Inferior parietal cortex (tissue), 1 donor: ENCODE data around the gene KAT6B.
"Not testable (repeated sequence)": the region's sequence is repeated elsewhere in the genome, so short reads cannot be mapped to it uniquely, and the experiment has no call there.

ENCODE experiments used
- DNase-seq: peaks from one replicate; pipeline ENCODE4 v3.0.0-alpha.2; 2016; ENCODE audit errors: extremely low spot score

The KAT6B gene

DNA sequence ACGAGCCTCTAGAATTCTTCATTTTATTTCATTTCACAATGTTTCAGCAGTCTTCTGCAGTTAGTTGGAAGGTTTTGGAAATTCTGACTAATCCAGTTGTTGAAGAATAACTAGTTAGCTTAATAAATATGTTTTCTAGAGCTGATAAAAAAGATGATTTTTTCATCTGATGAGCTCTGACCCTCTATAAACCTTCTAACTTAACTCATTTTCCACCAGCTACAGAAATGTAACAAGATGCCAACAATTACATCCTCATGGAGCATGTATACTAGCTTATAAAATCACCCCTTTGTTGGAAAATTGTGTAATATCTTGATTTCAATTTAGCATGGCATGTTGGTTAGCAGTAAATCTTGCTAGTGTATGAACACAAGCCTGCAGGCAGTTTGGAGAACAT lies 33.1 kb downstream of the KAT6B start:
- no peak for DNase-seq

DNA sequence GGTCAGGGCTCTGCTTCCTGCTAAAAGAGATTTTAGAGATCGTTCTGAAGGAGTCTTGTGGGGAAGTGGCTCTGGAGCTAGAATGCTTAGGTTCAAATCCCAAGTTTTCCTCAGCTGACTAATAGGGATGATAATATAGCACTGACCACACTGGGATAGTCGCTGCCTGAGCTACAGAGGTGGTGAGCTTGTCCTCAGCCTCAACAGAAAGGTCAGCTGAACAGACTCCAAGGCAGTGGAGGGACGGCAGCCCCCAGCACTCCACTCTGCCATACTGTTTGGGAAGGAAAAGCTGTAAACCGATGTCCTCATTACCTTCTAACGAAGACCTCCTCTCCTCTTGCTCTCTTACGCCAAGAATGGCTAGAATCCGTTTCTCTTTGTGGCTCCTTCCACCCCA lies 36.2 kb downstream of the KAT6B start:
- DNase-seq, result no peak

DNA sequence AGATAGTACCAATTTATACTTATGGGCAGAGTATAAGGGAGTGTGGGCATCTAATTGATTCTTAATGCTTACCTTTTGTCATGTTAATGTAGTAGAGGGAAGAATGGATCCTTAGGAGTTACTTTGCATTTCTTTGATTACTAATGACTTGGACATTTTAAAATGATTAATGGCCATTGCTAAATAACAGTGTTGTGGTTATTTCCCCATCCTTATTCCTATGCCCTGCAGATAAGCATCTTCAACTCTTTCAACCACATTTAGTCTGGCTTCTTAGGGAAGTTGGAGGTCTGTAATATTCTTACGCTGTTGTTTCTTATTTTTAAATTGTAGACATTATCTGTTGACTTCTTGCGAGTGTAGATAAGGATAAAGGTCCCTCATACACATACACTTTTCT lies 37.2 kb downstream of the KAT6B start:
- no peak for DNase-seq

DNA sequence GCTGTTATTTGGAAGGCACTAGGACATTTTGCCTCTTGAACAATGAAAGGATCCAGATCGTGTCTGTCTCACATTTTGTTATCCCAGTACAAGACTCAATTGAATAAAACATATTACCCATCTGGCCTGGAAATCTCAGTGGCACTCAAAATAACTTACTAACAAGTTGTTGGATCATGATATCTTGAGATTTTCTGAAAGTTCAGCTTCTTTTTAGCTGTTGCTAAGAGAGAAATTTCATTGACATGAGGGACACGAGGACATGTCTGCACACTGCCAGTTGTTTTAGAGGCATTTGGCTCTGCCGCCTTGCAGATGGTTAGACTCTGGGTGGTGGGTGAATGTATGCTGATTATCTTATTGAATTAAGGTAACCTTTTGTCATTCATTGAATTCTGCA lies 41.0 kb downstream of the KAT6B start:
- no peak for DNase-seq

DNA sequence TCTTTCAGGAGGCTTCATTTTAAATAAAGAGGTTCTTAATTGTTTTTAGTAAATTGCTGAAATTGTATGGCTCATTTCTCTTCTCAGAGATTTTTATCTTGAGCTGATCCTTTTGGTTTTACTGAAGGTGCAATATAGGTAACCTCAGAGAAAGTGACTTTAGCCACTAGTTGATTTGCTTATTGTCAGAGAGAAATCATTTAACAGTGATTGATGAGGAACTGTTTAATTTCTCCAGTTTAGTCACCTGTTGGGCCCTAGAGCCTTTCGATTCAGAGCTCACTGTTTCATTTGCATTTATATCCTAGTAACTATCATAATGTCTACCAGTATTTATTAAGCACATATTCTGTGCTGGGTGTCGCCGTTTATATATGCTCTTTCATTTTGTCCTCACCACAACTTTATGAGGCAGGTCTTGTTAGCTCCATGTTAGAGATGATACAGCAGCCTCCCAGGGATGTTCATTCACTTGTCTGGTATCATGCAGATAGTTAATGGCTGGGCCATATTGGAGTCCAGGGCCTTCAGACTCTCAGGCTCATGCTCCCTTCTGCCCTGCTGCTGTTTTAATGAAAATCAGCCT lies 42.1 kb downstream of the KAT6B start:
- DNase-seq, result no peak

DNA sequence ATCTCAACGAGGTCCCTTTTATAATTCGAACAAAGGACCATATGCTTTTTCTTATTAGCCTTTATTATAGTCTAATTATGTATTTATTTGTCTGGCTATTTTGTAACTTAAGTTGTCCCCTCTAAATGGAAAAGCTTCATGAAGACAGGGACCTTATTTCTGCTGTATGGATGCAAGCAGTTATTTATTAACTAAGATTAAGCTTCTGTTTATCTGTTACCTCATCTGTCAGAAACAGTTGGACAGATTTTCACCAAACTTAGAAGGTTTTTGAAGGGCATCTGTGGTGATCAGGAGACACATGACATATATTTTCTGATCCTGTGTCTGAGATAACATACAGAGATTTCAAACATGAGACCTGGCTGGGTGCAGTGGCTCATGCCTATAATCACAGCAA lies 43.2 kb downstream of the KAT6B start:
- no peak for DNase-seq

DNA sequence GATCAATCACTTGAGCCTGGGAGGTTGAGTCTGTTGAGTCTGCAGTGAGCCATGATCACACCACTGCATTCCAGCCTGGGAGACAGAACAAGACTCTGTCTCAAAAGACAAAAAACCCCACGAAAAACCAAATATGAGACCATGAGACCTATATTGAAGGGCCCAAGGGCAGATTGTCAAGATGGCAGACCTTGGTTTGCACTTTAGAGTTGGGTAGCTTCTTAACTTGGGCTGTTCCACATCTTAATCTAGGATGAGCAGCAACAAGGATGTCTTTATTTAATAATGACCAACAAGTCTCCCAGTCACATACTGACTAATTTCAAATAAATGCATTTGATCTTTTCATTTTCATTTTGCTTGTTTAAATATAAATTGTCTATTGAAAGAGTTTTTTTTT lies 43.8 kb downstream of the KAT6B start:
- no peak for DNase-seq

DNA sequence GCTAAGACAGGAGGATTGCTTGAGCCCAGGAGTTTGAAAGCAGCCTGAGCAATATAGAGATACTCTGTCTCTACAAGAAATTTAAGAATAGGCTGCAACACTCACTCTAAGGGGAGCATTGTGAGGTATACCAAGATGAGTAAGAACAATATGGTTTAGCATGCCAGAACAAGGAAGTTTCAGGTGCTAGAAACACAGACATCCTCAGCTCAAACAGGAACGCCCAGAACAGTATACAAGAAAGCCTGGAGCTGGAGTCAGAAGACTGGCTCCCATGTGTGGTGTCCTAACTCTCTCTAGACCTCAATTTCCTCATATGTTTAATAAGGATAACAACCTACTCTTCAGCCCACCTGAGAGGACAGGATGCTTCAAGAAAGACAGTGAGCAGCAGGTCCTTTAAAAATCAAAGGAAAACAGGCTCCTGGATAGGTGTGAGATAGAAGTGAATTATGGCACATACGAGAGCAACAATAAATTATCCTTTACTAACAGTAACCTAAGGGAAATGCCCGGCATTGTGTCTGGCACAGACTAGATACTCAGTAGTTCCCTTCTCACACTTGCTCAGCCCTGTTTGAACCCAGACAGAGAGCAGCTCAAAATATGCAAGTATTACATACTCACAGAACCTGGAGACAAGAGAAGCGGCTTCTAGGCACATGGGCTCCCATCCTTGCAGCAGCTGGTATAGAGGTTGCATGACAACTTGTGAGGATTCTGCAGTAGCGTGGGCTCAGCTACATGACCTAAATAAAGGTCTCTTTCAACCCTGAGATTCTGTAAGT lies 45.4 kb downstream of the KAT6B start:
- DNase-seq, result no peak

DNA sequence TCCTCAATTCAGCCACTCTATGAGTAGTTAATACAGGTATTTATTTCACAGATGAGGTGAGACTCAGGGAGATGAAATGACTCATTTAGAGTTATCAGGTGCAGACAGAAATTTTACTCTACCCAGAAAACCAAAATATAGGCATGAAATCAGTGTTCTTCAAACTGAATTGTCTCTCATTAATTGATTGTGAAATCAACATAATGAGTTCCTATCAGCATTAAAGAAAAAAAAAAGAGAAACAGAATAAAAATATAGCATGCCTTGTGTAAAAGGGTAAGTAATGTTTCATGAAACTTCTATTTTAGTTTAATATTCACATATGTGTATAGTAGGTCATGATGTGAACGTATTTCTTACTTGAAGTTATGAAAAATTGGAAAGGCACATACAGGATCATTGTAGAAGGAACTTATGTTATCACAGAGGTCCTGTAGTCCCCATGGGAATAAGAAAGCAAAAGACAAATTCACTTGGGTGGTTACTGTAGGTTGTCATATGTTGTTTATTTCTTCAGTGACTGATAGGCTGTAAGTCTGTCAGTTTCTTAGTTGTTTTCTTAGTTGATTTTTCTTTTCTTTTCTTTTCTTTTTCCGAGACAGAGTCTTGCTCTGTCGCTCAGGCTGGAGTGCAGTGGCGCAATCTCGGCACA lies 47.5 kb downstream of the KAT6B start:
- no peak for DNase-seq

DNA sequence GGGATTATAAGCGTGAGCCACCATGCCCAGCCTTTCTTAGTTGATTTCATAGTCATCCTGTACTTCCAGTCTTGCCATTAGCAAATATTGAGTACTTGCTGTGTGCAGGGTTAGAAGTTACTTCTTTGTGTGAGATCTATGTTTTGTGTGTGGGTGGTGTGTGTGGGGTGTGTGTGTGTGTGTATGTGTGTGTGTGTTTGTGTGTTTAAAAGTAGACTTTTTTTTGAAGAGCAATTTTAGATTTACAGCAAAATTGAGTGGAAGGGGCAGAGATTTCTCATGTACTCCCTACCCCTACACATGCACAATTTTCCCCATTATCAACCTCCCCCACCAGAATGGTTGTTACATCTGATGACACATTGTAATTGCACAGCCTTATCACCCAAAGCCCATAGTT lies 48.2 kb downstream of the KAT6B start:
- DNase-seq, result no peak

DNA sequence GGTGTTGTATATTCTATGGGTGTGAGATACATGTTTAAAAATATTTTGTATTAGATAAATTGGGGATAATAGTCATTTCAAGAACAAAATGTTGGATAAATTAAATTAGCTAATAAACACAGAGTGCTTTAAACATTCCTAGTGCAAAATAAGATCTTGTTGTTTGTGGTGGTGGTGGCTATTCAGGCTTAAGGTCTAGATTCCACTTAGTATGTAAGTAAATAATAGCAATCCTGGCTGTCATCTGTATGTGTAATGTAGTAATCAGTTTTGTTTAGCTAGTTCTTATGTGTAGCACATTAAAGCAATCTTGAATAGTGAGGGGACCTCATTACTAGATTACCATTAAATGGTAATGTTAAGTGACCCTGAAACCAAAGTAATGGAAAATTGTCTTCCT lies 48.7 kb downstream of the KAT6B start:
- no peak for DNase-seq

DNA sequence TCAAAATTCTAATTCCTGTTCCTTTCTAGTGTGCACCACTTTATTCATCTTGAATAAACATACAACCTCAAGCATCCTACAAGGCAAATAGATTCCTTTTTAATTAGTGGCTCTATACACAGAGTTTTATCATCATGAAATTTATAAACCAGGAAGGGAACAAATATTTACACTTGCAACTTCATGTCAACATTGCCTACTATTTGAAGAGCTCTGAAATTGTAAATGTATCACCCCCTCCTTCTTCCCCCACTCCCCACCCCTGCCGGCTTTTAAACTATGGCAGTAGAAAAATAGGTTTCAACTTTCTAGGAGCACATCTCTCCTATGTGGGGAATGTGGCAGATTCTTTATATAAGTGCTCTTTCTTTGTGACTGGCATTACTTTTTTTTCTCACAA lies 49.6 kb downstream of the KAT6B start:
- no peak for DNase-seq

DNA sequence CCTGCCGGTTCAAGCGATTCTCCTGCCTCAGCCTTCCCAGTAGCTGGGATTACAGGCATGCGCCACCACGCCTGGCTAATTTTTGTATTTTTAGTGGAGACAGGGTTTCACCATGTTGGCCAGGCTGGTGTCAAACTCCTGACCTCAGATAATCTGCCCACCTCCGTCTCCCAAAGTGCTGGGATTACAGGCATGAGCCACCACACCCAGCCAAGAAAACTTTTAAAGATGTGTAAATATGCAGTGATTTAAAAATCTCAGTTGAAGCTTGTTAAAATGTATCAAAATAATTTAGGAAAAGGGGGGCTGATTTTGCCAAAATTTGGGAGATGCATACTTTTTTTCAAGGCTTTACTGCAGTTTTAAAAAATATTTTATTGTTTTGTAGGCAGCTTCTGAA lies 50.7 kb downstream of the KAT6B start:
- DNase-seq, result not testable (repeated sequence)

DNA sequence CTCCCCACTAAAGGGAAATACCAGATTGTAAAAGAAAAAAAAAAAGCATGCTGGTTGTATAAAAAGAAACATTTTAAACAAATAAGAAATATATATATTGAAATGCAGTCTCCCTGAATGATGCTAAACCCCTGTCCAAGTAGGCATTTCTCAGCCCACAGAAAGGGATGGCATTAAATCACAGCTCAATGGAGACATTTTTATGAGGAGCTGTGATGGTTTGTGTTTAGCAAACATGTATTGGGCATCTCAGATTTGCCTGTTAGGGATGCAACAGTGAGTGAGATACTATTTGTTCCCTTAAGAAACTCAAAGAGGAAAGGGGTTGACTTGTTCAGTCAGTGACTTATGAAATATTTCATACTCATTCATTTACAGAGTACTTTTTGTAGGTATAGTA lies 51.5 kb downstream of the KAT6B start:
- no peak for DNase-seq

DNA sequence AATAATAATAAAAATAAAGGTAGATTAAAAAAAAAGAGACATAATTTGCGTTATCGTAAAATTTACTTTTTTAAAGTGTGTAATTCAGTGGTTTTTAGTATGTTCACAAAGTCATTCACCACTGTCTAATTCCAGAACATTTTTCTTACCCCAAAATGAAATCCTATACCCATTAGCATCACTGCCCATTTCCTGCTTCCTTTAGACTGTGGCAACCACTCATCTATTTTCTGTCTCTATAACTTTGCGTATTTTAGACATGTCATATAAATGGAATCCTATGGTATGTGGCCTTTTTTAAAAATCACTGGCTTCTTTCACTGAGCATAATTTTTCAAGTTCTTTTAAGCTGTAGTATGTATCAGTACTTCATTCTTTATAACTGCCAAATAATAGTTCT lies 53.6 kb downstream of the KAT6B start:
- no peak for DNase-seq

DNA sequence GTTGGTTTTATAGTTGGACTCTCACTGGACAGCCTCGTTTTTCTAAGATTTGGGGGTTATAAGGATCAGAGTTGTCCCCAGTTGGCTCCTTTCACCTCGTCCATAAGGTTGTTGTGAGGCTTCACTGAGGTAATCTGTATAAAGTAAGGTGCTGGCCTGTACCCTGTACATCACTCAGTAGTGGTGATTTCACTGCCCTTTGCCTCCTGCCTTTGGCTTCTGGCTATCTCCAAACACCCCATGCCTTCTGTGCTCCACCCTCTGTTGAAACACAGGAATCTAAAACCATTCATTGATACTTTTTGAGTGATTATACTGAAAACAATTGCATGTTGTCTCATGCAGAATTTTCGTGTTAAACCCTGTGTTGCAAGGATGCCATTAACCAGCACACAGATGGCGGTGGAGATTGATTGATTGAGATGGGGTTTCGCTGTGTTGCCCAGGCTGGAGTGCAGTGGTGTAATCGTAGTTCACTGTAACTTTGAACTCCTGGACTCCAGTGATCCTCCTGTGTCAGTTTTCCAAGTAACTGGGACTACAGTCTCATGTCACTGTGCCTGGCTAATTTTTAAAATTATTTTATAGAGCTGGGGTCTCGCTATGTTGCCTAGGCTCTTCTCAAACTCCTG lies 55.0 kb downstream of the KAT6B start:
- no peak for DNase-seq

DNA sequence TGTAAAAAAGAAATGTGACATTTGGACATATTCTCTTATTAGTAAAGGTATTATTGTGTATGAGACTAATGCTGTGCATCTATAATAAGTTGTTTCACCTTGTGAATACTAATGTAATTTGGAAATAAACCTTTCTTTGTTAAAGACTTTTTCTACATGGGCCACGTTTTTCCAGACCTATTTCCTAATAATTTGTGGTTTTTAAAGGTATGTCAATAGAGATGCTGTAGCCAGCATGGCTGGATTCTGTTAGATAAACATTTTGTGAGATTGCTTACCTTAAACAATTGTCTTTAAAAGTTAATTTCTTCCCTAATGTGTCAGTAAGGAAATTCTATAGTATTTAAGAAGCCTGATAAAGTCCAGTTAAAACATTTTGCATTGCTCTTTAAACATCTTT lies 56.0 kb downstream of the KAT6B start:
- DNase-seq, result no peak

DNA sequence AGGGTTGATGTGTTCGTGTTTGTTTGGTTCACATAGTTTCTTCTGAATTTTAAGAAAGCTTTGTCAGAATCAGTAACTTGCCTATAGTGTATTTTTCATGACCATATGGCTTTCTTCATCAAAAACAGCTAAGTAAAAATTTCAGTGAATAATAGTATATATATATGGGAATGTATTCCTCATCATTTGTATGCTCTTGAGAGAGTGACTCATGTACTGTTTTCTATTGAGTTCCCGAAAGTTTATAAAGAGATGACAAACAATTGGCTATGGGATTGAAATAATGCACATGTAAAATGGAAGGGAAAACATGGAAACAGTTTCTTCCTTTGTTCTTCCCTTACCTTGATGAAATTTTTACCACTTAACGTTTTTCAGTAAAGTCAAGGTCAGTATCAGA lies 56.4 kb downstream of the KAT6B start:
- no peak for DNase-seq

DNA sequence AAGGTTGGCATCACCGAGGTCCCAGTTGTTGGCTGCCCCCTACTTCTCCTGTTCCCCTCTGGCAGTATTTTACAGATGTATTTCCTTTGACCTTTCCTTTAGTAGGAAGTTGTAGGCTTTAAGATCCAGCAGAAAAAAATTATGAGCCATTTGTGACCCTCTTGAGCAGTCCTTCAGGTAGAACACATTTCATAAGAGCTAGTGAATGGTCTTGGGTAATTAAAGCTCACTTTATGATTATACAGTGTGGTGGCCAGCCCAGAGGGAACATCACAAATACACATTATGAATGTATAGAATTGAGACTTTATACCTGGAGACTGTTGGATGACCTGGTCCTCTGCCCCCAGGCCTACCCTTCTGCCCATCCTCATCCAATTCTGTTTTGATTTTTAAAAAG lies 57.0 kb downstream of the KAT6B start:
- no peak for DNase-seq

DNA sequence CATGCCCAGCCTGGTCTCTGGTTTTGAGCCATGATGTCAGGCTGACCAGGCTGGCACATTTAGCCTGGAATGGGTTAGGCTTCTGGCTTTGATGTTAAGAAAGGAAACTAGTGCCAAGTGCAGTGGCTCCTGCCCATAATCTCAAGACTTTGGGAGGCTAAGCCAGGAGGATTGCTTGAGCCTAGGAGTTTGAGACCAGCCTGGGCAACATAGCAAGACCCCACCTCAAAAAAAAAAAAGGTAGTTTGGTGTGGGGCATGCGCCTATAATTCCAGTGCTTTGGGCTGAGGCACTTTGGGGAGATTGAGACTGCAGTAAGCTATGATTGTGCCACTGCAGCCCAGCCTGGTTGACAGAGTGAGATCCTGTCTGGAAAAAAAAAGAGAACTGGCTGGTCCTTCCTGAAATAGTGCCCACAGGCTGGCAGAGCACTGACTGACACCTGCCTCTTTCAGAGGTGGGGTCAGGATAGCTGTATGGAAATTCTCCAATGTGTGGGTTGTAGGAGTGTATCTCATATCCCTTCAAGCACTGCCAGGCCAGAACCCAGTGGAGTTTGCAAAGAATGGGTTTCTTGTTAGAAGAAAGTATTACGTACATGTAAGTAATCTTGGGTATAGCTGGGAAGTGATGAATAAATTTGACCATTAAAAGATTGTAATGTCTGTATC lies 61.3 kb downstream of the KAT6B start:
- DNase-seq, result no peak

DNA sequence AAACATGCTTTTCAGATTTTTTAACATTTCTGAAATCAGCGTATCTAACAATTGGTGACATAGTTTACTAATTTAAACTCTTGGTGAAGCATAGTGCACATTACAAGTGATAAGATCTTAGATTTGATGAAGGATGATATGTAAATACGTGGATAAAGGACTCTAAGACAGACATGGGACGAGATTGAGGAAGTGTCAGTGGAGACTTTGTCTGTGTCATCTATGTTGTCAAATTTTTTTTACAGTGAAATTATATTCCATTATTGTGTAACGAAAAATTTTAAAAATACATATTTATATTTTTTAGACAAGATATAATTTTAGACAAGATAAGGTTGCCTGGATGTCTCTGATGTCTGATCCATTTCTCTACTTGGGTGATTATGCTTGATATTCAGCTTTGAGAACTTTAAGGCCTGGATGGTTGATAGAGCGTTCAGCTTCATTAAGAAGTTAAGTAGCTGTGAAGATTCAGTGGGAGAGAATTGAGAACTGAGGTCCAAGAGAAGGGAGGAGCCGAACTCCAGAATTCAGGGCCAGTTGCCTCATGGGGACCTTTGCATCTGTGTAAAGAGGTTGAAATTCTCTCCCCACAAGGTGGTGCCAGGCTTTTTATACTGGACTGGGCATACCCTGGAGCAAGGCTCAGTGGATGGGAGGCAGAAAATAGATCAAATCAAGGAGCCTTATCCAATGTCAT lies 62.7 kb downstream of the KAT6B start:
- DNase-seq, result peak; percentile 39

DNA sequence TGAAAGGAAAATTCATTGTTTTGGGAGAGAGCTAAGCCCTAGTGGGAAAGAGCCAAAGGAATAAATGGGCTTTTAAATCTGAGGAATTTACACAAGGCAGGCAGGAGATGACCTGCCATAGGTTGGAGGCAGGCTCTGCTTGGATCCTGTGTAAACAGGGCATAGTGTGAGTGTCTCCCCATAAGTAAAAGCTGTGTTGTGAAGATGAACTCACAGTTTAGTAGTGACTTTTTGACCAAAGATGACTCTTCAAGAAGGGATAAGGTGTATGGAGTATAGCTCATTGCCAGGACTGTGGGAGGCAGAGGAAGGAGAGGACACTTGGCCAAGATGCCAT lies 63.2 kb downstream of the KAT6B start:
- no peak for DNase-seq
